GM18498 (cell line): ENCODE measurements around the gene TCERG1L.
"Not testable (repeated sequence)": the region's sequence is repeated elsewhere in the genome, so short reads cannot be mapped to it uniquely, and the experiment has no call there.

Experiments
- ATAC-seq: cut with Tn5 transposase; IDR thresholded peaks from one replicate; pipeline ENCODE4 v1.9.1; 2021; ENCODE audit warnings: mild to moderate bottlenecking, moderate library complexity; ENCODE audit not compliant: unreplicated experiment

The TCERG1L gene

GRCh38 chr10:131091682-131092081 lies 219.8 kb downstream of the TCERG1L start:
- no peak for ATAC-seq

GRCh38 chr10:131090761-131091661 lies 220.5 kb downstream of the TCERG1L start:
- ATAC-seq, result no peak

DNA sequence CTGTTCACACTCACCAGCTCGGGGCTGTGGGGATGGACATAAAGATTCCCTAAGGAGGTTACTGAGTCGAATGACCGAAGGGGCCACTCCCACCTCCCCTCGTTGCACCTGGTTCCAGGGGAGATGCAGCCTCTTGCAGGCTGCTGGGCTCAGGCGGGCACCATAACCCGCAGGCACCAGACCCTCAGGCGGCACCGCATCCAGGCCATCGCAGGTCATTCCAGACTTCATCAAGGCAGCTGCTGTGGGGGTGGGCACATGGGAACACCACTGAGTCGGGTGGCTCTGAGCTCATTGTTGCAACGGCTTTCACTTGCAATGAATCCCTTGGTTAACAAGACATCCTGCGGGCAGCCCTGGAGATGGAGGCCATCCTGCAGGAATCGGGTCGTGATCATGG lies 221.7 kb downstream of the TCERG1L start:
- ATAC-seq, result no peak

DNA sequence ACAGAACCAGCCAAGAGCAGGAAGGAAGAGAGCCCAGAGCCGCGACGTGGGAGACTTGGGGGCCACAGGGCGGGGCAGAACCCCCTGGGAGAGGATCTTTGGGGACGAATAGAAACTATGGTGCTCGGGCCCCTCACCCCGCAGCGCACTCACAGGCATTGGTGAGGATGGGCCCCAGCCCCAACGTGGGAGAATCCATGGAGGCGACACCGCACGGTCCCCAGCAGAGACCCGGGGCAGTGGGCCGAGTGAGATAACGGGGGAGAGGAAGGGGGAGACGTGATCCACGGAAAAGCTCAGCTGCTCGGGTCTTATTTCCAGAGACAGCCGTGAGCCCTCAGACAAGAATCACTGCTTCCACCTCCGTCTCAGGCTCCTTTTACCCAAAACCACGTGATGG lies 222.4 kb downstream of the TCERG1L start:
- no peak for ATAC-seq

DNA sequence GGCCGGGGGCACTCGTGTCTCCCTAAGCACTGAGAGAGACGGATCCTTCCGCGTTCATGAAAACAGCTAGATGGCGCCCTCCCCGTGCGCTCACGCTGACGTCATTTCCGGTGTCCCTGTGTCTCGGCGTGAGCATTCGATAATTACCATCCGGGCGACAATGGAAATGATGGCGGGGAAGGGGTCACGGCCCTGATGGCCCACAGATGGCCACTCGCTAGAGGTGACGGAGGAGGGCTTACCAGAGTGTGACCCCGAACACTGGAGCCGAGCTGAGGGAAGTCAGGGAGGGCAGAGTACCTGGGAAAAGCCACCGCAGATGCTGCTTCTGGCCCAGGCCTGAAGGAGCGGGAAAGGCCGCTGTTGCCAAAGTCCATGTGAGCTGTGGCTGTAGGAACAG lies 222.9 kb downstream of the TCERG1L start:
- ATAC-seq, result no peak

- no peak for ATAC-seq
Measured at GRCh38 chr10:131087464-131088215, 223.9 kb downstream of the TCERG1L start.

DNA sequence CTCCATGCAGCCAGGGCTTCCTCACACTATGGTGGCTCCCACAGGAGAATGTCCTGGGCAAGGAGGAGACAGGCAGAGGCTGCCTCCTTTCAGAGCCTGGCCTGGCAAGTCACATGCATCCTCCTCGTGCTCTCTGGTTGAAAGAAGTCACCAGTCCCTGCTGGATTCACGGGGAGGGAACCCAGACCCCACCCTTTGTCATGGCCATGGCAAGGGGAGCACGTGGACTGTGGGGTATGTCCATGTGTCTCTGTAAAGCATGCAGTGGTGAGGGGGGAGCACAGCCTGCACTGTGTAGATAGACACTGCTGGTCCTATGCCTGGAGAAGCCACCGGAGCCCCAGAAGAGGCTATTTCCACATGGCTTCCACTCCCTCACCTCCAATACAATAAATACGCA lies 225.0 kb downstream of the TCERG1L start:
- ATAC-seq, result no peak

GRCh38 chr10:131086094-131086493 lies 225.4 kb downstream of the TCERG1L start:
- ATAC-seq, result no peak

GRCh38 chr10:131085091-131085860 lies 226.2 kb downstream of the TCERG1L start:
- no peak for ATAC-seq

DNA sequence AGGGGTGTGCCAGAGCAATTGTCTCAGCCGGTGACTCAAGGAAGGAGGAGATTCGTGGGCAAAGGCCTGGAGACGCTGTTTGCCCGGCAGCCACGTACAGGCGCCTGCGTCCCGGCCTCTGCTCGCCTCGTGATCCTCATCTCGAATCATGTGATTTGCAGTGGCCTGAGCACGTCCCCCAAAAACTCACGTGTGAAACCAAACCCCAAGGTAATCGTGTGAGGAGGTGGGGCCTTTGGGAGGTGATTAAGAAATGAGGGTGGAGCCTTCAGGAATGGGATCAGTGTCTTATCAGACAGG lies 226.8 kb downstream of the TCERG1L start:
- no peak for ATAC-seq

GRCh38 chr10:131083915-131084790 lies 227.4 kb downstream of the TCERG1L start:
- ATAC-seq, result no peak

DNA sequence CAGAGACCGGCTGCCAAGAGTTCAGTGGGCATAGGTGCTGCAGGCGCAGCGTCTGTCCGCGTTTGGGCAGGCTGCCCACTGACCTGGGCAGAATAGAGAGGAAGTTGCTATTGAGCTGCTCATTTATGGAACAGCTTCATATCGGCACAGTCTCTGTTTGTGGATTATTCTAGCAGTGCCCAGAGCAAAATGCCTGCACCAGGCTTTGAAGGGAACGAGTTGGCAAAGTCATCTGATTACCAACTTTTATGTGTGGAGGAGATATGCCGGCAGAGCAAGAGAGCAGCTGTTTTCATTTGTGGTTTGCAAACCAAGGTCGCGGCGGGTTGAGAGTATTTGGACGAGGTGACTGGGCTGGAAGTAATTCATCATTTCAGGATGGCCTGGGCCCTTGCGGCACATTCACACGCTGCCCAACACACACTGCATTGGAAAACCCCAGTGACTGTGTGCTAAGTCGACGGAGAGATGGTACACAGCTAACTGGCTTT lies 228.5 kb downstream of the TCERG1L start:
- ATAC-seq, result no peak

- ATAC-seq, result no peak
Measured at GRCh38 chr10:131082201-131082850, 229.2 kb downstream of the TCERG1L start.

DNA sequence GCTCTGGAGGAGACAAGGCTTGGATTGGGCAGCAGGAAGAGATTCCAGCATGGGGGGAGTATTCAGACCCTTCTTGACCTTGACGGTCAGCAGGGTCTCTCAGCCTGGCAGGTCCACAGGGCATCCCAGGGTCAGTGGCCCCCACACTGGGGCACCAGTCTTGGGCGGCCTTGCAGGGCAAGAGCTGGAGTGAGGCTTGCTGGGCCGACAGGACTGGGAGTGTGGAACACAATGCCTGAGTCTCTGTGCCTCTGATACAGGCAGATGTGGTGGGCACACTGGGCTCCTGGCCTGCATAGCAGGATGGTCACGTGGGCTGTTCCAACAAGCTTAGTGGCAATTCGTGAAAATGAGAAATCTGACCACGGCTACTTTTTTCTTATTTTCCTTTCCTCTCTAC lies 229.7 kb downstream of the TCERG1L start:
- ATAC-seq, result no peak

DNA sequence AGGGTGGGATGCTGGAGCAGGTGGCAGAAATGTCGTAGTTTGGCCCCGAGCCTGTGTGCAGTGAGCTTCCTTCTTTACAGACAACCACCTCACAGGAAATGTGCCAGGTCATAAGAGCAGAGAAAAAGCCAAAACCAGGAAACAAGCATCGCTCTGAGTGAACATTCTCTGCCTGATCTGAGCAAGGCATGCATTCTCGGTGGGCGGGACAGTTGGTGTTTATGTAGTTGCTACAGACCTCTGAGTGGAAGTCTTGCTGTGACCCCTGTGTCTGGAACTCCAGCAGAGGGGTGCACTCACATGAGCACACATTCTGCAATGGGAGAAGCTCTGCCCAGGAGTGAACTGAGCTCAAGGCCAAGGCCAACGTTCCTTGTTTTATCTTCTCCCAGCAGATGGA lies 230.1 kb downstream of the TCERG1L start:
- no peak for ATAC-seq

GRCh38 chr10:131080571-131080970 lies 230.9 kb downstream of the TCERG1L start:
- ATAC-seq, result no peak

DNA sequence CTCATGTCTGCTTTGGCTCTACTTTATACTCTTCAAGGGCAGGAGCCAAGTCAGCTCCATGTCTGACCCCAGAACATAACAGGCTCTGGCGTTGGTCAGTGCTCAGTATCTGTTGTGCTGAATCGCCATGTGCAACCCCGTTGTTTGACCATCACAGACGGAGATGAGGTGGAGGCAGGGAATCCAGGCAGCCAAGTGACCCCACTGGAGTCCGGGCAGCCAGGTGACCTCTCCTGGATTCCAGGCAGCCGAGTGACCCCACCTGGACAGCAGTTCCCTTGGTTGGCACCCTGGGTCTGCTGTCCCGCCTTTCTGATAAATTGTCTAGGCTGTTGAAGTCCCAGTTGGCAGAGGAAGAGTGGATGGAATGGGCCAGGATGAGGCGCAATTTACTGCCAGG lies 232.2 kb downstream of the TCERG1L start:
- no peak for ATAC-seq

DNA sequence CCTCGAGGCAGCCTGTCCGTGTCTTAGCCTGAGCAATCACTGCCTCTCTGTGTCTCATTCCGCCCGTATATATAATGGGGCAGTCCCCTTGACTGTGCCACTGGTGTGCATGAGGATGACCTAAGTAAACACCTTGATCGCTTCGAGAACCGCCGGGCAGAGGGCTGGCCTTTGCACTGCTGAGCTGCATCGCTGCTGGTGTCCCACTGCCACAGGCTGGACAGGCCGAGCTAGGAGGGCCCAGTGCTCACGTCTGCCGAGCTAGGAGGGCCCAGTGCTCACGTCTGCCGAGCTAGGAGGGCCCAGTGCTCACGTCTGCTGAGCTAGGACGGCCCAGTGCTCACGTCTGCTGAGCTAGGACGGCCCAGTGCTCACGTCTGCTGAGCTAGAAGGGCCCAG lies 232.6 kb downstream of the TCERG1L start:
- ATAC-seq, result not testable (repeated sequence)

DNA sequence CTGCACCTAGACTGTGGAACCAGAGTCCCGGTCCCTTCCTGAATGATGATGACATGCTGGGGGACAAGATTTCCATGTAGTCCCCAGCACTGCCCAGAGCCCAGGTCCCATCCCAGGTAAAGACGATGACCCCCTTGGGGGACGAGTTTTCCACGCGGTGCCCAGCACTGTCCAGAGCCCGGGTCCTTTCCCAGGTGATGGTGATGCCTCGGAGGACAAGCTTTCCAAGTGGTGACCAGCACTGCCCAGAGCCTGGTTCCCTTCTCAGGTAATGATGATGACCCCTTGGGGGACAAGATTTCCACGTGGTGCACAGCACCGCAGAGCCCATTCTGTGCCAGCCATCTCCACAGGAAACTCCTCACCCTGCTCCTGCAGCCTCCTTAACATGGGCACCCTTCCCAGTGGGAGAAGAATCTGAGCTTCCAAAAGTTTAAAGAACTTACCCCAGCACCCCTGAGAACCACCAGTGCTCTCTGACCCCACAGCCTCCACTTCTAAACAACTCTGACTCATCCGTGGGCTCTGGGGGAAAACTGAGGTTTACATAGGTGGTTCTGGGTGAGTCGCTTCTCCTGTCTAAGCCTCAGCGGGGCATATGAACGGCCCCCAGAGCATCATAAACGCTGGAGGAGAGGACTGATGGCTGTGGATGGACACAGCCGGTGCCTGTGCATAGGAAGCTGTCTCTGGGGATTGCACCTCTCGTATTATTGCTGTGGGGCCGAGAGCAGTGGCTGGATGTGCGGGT lies 233.2 kb downstream of the TCERG1L start:
- ATAC-seq, result no peak
